NCI-H1436 (cell line): ENCODE results near the gene MCOLN1.
"Not testable (repeated sequence)": the region's sequence is repeated elsewhere in the genome, so short reads cannot be mapped to it uniquely, and the experiment has no call there.

Source experiments
- DNase-seq: peaks from one replicate; lab custom pipeline; 2025; lab: John Stamatoyannopoulos, UW

The MCOLN1 gene

GRCh38 chr19:7524992-7525739 is 2.7 kb downstream of the MCOLN1 start:
- DNase-seq, result no peak

GRCh38 chr19:7526059-7526929 is 3.9 kb downstream of the MCOLN1 start:
- DNase-seq, result no peak

GRCh38 chr19:7527516-7528191 is 5.2 kb downstream of the MCOLN1 start:
- DNase-seq, result no peak

- no peak for DNase-seq
Observed at GRCh38 chr19:7528192-7528519, 5.7 kb downstream of the MCOLN1 start.

GRCh38 chr19:7528522-7529245 is 6.3 kb downstream of the MCOLN1 start:
- DNase-seq, result no peak

DNA sequence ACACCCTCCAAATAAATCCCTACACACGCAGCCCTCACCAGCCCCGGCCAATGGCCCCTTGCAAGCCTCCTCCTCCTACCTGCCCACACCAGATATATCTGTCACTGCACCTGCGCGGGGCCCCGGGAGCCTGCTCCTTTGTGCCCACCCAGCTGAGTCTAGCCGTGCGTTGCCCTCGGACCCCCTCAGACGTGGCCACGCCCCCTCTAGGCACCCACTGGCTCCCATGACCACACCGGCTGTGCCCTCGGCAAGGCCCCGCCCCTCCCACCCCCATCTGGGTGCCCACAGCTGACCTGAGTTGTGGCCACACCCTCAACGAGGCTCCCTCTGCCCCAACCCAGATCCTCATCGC is 6.8 kb downstream of the MCOLN1 start:
- DNase-seq, result no peak

DNA sequence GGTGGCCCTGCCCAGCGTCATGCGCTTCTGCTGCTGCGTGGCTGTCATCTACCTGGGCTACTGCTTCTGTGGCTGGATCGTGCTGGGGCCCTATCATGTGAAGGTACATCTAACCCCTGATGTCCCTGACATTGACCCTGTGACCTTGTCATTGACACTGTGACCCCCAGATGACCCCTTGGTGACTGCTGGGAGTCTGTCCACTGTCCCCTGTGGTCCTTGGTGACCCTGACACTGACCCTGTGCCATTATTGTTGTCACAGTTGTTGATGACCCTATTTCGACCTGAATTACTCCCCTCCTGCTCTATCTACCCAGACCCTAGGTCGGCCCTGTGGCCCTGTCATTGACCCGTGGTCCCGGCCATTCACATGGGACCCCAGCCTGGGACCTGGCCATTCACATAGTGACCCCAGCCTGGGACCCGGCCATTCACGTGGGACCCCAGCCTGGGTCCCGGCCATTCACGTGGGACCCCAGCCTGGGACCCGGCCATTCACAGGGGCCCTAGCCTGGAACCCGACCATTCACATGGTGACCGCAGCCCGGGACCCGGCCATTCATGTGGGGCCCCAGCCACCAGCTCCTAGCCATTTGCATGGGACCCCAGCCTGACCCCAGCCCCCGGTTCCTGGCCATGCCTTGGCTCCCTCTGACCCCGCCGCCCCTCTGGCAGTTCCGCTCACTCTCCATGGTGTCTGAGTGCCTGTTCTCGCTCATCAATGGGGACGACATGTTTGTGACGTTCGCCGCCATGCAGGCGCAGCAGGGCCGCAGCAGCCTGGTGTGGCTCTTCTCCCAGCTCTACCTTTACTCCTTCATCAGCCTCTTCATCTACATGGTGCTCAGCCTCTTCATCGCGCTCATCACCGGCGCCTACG is 7.4 kb downstream of the MCOLN1 start:
- no peak for DNase-seq

- DNase-seq, result no peak
Observed at GRCh38 chr19:7533281-7533885, 11.0 kb downstream of the MCOLN1 start.

GRCh38 chr19:7533925-7534480 is 11.6 kb downstream of the MCOLN1 start:
- DNase-seq, result peak; percentile 81

DNA sequence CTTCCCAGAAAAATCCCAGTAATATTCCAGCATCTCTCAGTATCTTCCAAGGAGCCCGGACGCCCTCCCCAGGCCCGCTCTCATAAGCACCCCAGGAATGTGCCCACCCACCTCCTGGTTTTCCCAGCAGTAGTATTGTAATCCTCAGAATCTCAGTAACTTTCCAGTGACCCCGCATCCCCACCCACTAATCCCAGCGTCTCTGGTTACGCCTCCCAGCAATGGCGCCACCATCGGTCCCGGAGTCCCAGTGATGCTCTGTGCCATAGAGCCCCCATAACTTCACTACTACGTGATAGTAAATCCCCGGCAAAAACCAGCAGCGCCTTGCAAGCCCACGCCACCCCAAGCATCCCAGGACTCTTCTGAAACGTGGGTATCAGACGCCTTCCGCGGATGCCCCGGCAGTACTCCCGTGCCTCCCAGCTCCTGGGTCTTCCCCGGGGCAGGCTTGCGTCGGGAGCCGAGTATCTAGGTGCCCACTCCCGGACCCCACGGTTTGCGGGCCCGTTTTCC is 12.2 kb downstream of the MCOLN1 start:
- DNase-seq, result no peak

DNA sequence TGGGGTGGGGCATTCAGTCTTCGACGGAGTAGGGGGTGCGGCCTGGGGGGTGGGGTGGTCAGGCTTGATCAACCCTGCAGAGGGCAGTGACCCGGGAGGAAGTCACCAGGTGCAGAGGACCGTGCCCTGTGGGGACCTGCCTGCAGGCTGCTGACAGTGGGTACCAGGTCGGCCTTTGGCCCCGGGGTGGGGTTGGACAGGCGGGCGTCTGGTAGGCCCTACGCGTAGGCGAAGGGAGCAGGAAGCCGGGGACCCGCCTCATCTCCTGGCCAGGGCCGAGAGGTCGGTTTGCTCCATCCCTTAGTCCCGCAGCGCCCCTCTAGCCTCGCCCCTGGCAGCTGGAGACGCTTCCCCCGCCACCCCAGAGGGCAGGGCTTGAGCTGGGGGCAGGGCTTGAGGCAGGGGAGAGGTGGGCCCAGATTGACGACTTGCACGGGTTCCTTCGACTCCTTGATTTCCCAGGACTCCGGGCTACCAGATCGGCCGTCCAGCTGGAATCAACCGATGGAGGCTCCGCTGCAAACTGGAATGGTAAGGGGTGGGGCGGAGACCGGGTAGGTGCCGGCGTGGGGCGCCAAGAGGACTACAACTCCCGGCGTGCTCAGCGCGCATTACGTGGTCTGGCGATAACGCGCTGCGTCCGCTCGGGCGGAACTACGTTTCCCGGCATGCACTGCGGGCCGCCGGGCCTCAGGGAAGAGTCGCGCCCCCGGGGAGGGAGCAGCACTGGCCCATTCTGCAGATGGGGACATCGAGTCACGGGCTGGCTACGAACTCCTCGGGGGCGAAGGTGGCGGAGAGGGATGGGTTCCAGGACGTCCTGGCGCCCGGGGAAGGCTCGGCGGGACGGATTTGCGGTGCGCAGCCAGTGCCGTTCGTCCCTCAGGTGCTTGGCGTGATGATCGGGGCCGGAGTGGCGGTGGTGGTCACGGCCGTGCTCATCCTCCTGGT is 12.9 kb downstream of the MCOLN1 start, which contains the start of gene PNPLA6:
TSS of gene PNPLA6 (plus strand) at position 671 of the 951 bp plus-strand sequence. CDS start at position 743, 72 bp downstream.
- DNase-seq, result peak; percentile 81

GRCh38 chr19:7535998-7536695 is 13.7 kb downstream of the MCOLN1 start:
- DNase-seq, result no peak

DNA sequence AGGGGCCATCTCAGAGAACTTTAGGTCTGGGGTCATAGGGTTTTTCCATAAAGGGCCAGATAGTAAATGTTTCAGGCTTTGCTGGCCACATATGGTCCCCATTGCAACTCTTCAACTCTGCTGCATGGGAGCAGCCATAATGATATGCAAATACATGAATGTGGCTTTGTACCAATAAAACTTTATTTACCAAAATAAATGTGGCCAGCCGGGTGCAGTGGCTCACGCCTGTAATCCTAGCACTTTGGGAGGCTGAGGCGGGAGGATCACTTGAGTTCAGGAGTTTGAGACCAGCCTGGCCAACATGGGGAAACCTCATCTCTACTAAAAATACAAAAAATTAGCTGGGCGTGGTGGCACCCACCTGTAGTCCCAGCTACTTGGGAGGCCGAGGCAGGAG is 16.6 kb downstream of the MCOLN1 start:
- not testable (repeated sequence) for DNase-seq

DNA sequence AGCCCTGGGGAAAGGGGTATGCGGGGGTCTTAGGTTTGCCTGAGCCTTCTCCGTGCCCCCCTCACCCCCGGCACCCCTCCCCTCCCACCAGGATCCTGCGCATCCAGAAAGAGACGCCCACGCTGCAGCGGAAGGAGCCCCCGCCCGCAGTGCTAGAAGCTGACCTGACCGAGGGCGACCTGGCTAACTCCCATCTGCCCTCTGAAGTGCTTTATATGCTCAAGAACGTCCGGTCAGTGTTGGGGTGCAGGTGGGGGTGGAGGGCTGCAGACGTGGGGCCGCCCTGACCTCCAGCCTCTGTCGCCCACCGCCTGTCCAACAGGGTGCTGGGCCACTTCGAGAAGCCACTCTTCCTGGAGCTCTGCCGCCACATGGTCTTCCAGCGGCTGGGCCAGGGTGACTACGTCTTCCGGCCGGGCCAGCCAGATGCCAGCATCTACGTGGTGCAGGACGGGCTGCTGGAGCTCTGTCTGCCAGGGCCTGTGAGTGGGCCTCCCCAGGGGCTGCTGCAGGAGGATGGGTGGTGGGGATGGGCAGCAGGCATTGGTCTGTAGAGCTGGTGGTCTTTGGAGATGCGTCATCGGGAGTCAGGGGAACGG is 17.5 kb downstream of the MCOLN1 start:
- no peak for DNase-seq

GRCh38 chr19:7540761-7541474 is 18.5 kb downstream of the MCOLN1 start:
- no peak for DNase-seq

DNA sequence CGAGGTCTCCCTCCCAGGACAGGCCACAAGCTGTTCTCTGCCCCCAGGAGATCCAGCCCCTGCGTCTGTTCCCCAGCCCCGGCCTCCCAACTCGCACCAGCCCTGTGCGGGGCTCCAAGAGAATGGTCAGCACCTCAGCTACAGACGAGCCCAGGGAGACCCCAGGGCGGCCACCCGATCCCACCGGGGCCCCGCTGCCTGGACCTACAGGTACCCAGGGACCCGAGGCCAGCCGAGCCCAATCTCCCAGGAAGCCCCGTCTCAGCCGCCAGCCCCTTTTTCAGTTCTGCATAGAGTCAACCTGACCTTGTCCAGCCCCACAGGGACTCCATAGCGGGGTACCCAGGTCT is 19.0 kb downstream of the MCOLN1 start:
- DNase-seq, result no peak

GRCh38 chr19:7541828-7542443 is 19.5 kb downstream of the MCOLN1 start:
- DNase-seq, result no peak
